Skeletal muscle satellite cell (primary cell): ENCODE results near the gene SP9.

Experiments
- H3K27me3 ChIP-seq: 2 replicates; pipeline ENCODE4 v1.7.0; 2013; ENCODE audit warnings: low read length; ENCODE audit not compliant: control insufficient read depth, insufficient read depth
- H3K36me3 ChIP-seq: 2 replicates; pipeline ENCODE4 v1.7.0; 2013; ENCODE audit warnings: mild to moderate bottlenecking, control low read depth, low read length; ENCODE audit not compliant: insufficient read depth
- H3K4me1 ChIP-seq: 2 replicates; pipeline ENCODE4 v1.7.0; 2013; ENCODE audit warnings: low read length; ENCODE audit not compliant: control insufficient read depth, insufficient read depth
- H3K4me2 ChIP-seq: 2 replicates; pipeline ENCODE4 v1.7.0; 2013; ENCODE audit warnings: mild to moderate bottlenecking, low read length
- H3K4me3 ChIP-seq: 2 replicates; pipeline ENCODE4 v1.7.0; 2013; ENCODE audit warnings: low read length
- H3K9ac ChIP-seq: 2 replicates; pipeline ENCODE4 v1.7.0; 2013; ENCODE audit warnings: mild to moderate bottlenecking, low read depth, low read length, moderate library complexity
- H3K9me3 ChIP-seq: replicated peaks from 2 replicates; pipeline ENCODE4 v1.7.0; 2013; ENCODE audit warnings: mild to moderate bottlenecking, control low read depth, low read length

Gene SP9

DNA sequence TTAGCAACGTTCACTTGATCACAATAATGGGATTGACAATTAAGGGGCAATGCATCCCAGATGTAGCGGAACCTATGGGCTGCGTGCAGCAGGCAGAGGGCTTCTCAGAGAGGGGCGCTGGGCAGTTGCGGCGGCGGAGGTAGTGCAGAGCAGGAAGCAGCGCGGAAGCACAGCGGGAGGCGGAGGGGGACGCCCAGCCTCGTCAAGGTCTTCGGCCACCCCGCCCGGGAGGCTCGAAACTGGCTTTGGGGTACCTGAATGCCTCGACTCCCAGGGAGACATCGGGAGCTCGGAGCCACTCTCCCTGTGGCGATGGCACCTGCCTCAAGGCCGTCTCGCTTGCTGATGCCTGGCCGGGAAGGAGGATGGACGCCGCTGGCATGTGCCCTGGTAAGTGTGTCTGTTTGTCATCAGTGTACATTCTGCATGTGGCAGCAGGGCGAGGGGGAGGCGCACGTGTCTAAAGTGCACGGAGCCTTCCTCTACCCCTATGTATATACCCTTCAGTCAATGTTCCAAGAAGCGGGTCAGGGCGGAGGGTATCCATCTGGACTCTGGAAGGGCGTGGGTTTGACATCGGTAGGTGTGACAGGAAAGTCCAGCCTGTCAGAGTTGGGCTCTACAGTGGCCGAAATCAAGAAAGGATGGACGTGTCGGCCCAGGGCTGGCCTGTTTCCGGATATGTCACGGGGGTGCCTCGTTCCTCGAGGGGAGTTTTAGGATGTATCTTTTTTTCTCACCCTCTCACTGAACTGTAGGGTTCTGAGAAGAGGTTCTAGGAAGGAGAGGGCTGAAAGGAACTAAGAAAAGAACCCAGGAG lies 7.5 kb upstream of the SP9 start:
- Histone ChIP-seq H3K9ac (no peak overlapping the region), H3K4me1 (peaks cover 12% of the 10 kb centered on the region), H3K9me3 (no peaks in the 10 kb centered on the region), H3K36me3 (no peaks in the 10 kb centered on the region), H3K27me3 (peaks cover 51% of the 10 kb centered on the region), H3K4me2 (peak overlapping the region; percentile 99), H3K4me3 (peak overlapping the region; percentile 77)

DNA sequence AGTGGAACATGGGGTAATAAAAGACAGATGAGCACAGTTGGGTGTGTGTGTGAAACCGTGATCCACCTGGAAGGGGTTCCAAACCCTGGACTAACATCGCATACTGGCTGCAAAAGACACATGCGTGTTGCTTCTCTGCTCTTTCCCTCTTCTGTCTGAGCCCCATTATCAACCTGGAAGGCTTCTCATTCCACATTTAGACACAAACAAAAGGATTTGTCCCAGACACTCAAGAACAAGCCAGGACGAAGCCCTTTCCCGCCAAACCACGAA lies 7.0 kb upstream of the SP9 start:
- Histone ChIP-seq H3K9me3 (no peaks in the 10 kb centered on the region), H3K4me2 (no peak overlapping the region), H3K27me3 (peaks cover 56% of the 10 kb centered on the region), H3K36me3 (no peaks in the 10 kb centered on the region), H3K9ac (no peak overlapping the region), H3K4me1 (peaks cover 12% of the 10 kb centered on the region), H3K4me3 (no peak overlapping the region)

DNA sequence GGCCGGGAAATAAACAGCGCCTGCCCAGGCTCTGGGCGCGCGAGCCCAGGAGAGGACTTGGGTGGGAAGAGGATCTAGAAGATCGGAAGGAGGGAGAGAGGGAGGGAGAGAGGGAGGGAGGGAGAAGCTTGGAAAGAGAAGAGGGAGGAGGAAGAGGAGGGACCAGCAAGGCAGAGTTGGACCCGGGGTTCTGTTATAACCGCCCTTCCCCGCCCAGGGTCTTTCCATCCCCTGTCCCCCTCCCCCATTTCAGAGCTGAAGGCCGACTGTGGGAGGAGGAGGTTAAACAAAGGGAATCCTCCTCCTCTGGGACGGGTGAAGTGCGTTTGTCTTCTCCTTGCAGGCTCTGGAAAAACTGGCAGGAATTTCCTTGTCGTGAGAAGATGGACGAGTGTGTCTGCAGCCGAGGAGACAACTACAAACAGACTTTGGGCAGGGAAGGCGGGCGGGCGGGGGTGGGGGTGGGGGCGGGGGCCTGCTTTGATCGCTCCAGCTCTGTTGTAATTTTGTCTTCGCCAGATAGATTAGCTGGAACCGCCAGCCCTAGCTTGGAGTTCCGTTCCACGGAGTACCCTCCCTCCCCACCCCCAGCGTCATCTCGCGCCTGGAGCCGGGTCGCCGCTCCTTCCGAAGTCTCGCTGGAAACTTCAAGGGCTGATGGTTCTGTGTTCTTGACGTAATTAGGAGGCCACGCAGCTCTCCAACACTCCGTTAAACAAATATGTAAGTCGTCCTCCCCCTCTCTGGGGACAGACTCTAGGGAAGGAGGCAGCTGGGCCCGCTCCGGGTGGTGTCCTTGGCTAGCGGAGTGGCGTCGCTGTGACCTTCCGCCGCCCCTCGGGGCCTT lies 6.4 kb upstream of the SP9 start:
- H3K4me2 ChIP-seq = no peak overlapping the region
- no peak overlapping the region for H3K4me3 ChIP-seq
- no peaks in the 10 kb centered on the region for H3K9me3 ChIP-seq
- H3K9ac ChIP-seq = no peak overlapping the region
- no peaks in the 10 kb centered on the region for H3K36me3 ChIP-seq
- H3K4me1 ChIP-seq = peaks cover 12% of the 10 kb centered on the region
- peaks cover 61% of the 10 kb centered on the region for H3K27me3 ChIP-seq

DNA sequence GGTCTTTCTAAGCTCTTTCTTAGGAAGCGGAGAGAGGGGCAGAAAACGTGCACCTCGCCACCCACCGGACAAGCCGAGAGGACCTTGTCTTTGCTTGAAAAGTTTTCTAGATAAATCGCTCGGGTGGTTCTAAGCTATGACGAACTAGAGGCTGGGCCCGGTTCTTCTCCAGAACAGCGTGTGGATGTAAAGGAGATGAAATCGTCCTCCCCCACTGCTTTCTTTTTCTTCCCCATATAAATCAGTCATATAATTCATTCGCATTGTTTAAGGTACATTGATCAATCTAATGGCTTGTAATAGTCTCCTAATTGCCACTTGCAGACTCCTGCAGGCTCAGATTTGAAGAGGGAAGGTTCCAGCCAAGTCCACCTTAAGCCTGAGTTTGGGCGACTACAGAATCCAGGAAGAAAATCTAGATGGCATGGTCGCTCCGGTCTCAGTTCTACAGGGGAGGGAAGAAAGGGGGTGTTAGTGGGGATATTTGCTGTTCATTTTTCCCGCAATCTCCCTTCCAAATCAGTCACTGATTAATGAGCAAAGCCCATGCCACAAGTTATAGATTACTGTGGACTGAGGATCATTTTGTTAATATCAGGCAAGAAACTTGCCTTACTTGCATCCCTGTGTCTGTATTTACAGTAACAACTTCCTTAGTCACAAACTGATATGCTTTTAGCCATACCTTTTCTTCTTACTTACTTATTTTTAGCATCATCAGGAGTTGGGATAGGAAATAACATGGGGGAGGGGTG lies 5.6 kb upstream of the SP9 start:
- no peak overlapping the region for H3K4me2 ChIP-seq
- H3K9ac ChIP-seq = no peak overlapping the region

DNA sequence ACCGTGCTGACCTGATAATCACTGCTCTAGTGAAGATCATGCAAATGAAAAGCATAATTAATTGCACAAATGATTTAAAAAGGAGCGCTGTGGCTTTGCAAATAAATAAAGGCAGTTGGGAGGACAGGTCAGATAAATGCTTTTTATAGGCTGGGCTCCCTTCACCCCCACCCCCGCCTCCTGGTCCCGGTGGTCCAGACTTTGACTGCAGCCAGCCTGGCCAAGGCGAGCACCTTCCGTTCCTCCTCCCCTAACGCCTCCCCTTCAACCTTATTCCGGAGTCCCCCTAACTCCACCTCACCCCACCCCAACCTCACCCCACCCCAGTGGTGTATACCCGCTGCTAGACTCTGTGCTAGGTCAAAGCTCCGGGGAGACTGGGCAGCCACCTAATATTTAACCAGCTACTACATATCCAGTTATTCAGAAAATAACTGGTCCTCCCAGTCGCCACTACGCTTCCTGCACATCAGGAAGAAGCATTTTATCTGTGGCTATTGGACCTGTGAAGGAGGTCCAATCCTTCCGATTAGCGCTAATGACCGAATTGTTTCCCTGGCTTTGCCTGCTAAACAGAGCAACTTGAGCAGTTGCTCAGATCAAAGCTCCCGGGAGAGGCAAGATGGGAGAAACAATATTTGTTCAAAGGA lies 3.7 kb upstream of the SP9 start:
- H3K9me3 ChIP-seq = no peaks in the 10 kb centered on the region

More for the DNA sequence above, 5.6 kb upstream of the SP9 start:
- peaks cover 65% of the 10 kb centered on the region for H3K27me3 ChIP-seq
- no peaks in the 10 kb centered on the region for H3K36me3 ChIP-seq
- peaks cover 12% of the 10 kb centered on the region for H3K4me1 ChIP-seq
- no peaks in the 10 kb centered on the region for H3K9me3 ChIP-seq
- H3K4me3 ChIP-seq = no peak overlapping the region

DNA sequence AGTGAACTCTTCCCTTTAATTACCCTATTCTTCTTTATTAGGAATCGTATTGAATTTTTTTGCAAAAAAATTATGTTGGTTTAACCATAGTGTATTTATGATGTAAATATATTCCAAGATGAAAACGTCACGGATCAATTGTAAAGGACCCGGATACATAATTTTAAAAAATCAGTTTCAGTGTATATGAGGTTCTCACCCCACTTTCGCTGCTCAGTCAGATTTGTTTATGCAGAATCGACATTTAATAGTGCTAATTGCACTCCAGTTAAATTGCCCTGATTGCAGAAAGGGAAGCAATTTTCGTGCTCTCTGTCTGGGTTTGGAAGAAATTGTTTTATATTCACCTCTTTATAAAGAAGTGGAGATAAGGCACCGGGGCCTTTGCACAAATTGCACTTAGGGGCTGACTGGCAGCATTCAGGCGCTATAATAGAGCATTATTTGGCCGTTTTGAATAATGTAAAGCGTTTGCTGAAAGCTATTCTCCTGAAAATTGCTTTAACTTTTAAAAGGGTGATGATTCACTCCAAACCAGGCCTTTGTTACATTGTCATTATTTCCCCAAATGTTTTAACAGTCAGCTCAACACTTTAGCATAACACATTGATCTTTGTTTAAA lies 3.0 kb upstream of the SP9 start:
- no peak overlapping the region for H3K4me2 ChIP-seq
- H3K9ac ChIP-seq = no peak overlapping the region
- no peak overlapping the region for H3K4me3 ChIP-seq
- no peaks in the 10 kb centered on the region for H3K36me3 ChIP-seq
- peaks cover 27% of the 10 kb centered on the region for H3K4me1 ChIP-seq
- peaks cover 84% of the 10 kb centered on the region for H3K27me3 ChIP-seq
- no peaks in the 10 kb centered on the region for H3K9me3 ChIP-seq

More for the DNA sequence above, 3.7 kb upstream of the SP9 start:
- Histone ChIP-seq H3K27me3 (peaks cover 82% of the 10 kb centered on the region), H3K4me2 (no peak overlapping the region), H3K9ac (no peak overlapping the region), H3K36me3 (no peaks in the 10 kb centered on the region), H3K4me1 (peaks cover 25% of the 10 kb centered on the region), H3K4me3 (no peak overlapping the region)

DNA sequence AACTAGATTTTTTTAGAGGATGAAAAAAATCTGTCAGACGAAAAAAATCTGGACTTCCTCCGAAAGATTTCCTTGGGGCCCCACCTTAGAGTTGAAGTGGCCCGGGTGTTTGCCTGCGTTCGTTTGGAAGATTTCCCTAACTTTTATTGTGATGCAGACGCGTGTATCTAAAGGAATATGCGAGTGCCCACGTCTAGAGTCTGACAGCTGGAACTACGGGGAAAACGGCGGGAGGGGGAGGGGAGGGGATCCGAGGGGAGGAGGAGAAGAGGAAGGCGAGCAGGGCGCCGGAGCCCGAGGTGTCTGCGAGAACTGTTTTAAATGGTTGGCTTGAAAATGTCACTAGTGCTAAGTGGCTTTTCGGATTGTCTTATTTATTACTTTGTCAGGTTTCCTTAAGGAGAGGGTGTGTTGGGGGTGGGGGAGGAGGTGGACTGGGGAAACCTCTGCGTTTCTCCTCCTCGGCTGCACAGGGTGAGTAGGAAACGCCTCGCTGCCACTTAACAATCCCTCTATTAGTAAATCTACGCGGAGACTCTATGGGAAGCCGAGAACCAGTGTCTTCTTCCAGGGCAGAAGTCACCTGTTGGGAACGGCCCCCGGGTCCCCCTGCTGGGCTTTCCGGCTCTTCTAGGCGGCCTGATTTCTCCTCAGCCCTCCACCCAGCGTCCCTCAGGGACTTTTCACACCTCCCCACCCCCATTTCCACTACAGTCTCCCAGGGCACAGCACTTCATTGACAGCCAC lies 2.4 kb upstream of the SP9 start:
- Histone ChIP-seq H3K9me3 (no peaks in the 10 kb centered on the region), H3K36me3 (no peaks in the 10 kb centered on the region), H3K27me3 (peaks cover 82% of the 10 kb centered on the region), H3K4me3 (no peak overlapping the region), H3K4me2 (no peak overlapping the region), H3K9ac (no peak overlapping the region), H3K4me1 (peaks cover 26% of the 10 kb centered on the region)

DNA sequence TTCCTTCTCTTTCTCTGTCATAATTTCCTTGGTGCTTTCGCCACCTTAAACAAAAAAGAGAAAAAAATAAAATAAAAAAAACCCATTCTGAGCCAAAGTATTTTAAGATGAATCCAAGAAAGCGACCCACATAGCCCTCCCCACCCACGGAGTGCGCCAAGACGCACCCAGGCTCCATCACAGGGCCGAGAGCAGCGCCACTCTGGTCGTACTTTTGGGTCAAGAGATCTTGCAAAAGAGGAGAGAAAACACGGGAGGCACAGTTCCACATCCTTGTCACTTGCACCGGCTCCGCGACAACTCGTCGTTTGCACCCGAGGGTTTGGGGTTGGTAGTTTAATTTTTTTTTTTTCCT lies 1.8 kb upstream of the SP9 start:
- no peak overlapping the region for H3K4me3 ChIP-seq

DNA sequence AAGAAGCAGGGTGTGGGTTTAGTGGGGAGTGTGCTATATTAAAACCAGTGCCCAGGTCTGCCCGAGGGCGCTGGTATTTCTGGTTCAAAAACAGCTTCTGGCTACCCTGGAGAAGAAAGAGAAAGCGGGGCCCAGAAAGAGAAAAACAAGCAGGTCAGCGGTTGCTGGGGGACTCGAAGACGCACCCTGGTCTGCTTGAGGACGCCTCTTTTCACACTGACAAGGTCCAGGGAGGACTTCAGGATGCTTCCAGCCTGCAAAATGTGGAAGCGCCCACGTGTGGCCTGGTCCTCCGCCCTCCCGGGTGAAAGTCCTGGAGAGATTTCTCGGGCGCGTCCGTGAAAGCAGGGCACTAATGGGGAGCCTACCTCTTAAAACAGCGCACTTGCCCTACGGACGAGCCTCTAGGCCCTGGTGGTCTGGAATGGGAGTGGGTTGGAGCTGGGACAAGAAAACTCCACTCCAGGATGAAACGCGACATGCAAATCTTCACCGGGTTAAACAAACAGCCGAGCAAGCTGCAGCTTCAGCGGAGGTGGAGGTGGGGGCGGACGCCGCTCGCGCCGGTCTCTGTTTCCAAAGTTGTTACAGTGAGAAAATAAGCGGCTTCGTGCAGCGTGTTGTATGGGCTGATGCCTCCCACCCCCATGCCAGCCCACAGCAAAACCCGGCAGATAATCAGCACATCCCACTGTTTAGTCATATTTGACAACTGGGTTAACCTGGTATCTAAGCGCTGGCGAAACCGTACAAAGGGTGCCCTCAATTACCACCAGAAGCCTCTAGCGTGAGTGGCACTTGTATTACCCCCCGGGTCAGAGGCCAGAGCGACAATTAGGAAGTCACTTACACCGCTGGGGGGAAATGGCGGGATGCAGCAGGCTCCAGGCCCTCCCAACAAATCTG lies 1.1 kb upstream of the SP9 start:
- Histone ChIP-seq H3K4me2 (no peak overlapping the region), H3K27me3 (peaks cover 85% of the 10 kb centered on the region), H3K36me3 (no peaks in the 10 kb centered on the region), H3K4me3 (no peak overlapping the region), H3K4me1 (peaks cover 30% of the 10 kb centered on the region), H3K9ac (no peak overlapping the region), H3K9me3 (no peaks in the 10 kb centered on the region)

More for the DNA sequence above, 1.8 kb upstream of the SP9 start:
- no peaks in the 10 kb centered on the region for H3K9me3 ChIP-seq
- H3K4me1 ChIP-seq = peaks cover 30% of the 10 kb centered on the region
- no peak overlapping the region for H3K9ac ChIP-seq
- H3K4me2 ChIP-seq = no peak overlapping the region
- H3K27me3 ChIP-seq = peaks cover 82% of the 10 kb centered on the region
- no peaks in the 10 kb centered on the region for H3K36me3 ChIP-seq

DNA sequence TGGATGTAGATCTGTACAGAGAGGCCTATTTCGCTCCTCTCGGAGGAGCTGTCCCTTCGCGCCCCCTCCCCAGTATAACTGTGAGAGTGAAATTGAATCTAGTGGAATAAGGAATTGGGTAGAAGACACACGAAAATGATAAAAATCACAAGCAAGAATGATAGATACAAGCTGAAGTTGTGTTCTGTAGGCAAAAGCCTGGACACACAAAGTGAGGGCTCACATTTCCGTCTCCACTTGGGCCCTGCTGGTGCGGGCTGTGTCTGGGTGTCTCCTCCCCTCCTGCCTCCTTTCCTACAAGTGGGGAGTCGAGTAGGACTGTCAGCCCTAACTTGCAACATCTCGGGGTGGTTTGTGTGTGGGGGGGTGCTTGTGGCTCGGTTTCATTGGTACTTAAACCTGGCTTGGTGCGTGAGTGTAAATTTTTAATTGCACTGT lies 457 bp upstream of the SP9 start:
- H3K4me3 ChIP-seq = no peak overlapping the region
- no peaks in the 10 kb centered on the region for H3K9me3 ChIP-seq
- peaks cover 30% of the 10 kb centered on the region for H3K4me1 ChIP-seq
- H3K4me2 ChIP-seq = no peak overlapping the region
- no peak overlapping the region for H3K9ac ChIP-seq
- H3K36me3 ChIP-seq = no peaks in the 10 kb centered on the region
- peaks cover 85% of the 10 kb centered on the region for H3K27me3 ChIP-seq
